Vagina (tissue), 2 donors: ENCODE results near the gene NBPF26.
"Not testable (repeated sequence)": the region's sequence is repeated elsewhere in the genome, so short reads cannot be mapped to it uniquely, and the experiment has no call there.

ENCODE experiments used
- POLR2AphosphoS5 ChIP-seq, 2 donors: sonication (generic); formaldehyde crosslinking; IDR thresholded peaks; one replicate each; pipeline ENCODE4 v1.9.0; 2017; ENCODE audit warnings: antibody characterized with exemption in 2 of 2, mild to moderate bottlenecking in 2 of 2, low read depth in 1 of 2; ENCODE audit not compliant: insufficient read depth in 1 of 2
- TF ChIP-seq, protein P1 (sequence below), 3 experiments: fragments of 450-650 bp in 2 of 3; fragments of 200-600 bp in 1 of 3; sonication (generic) in 1 of 3; IDR thresholded peaks; one replicate each; pipeline ENCODE4 v1.5.1; 2017 to 2019; ENCODE audit warnings: antibody characterized with exemption in 3 of 3, mild to moderate bottlenecking in 2 of 3, moderate library complexity in 2 of 3

DNA sequence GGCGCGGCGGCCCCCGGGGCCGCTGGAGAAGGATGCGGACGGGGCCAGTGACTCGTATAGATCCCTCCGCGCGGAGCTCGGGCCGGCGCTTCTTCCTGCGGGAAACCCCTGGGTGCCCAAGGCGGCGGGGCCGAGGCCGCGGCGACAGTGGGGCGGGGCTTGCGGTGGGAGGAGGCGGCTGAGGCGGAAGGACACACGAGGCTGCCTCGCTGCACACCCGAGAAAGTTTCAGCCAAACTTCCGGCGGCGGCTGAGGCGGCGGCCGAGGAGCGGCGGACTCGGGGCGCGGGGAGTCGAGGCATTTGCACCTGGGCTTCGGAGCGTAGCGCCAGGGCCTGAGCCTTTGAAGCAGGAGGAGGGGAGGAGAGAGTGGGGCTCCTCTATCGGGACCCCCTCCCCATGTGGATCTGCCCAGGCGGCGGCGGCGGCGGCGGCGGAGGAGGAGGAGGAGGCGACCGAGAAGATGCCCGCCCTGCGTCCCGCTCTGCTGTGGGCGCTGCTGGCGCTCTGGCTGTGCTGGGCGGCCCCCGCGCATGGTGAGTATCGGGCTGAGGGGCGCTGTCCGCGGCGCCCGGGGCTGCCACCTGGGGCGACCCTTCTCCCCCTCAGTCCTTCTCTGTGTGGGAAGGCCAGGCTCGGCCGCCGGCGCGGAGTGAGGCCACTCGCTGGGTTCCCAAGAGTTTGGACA is at the start of gene NBPF26:
- TF ChIP-seq, protein P1, sequence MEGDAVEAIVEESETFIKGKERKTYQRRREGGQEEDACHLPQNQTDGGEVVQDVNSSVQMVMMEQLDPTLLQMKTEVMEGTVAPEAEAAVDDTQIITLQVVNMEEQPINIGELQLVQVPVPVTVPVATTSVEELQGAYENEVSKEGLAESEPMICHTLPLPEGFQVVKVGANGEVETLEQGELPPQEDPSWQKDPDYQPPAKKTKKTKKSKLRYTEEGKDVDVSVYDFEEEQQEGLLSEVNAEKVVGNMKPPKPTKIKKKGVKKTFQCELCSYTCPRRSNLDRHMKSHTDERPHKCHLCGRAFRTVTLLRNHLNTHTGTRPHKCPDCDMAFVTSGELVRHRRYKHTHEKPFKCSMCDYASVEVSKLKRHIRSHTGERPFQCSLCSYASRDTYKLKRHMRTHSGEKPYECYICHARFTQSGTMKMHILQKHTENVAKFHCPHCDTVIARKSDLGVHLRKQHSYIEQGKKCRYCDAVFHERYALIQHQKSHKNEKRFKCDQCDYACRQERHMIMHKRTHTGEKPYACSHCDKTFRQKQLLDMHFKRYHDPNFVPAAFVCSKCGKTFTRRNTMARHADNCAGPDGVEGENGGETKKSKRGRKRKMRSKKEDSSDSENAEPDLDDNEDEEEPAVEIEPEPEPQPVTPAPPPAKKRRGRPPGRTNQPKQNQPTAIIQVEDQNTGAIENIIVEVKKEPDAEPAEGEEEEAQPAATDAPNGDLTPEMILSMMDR (IDR thresholded peaks at IDR 0.05), result not testable (repeated sequence)
- TF ChIP-seq POLR2AphosphoS5 (IDR thresholded peaks at IDR 0.05; ENCODE audit: insufficient read depth in 1 of 2, low read depth in 1 of 2), result not testable (repeated sequence)
